Stimulated activated CD4-positive, alpha-beta T cell treated with anti-CD3 and anti-CD28 coated beads, Interleukin-4, amount 100 ng/mL, for 1 hour (primary cell): Measurements from ENCODE around the gene FOXJ3.

Experiments used
- DNase-seq: peaks from one replicate; pipeline ENCODE4 v3.0.0-alpha.2; 2020

Gene FOXJ3

DNA sequence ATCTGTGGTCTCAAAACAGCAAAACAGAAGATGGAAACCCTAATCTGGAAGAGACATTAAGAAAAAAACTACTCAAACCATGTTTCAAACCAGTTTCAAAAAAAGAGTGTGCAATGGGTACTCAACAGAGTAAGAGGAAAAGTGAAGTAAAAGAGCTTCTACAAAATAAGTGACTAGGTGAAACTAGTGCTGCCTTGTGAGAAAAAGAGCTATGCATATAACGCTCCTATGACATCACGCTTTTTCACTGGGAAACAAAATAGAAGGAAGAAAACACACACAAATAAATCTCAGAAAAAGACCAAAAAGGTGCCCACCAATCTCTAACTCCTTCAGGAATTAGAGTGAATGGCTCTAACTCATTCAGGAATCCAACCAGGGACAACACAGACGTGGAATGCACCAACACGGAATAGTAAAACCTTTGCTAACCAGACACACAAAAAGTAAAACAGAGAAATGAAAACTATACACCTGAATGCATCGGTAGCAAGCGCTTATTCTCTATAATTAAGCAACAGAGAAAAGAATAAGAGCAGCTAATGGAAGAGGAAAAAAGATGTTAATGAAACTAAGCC lies 1.3 kb downstream of the FOXJ3 start:
- DNase-seq = no peak

DNA sequence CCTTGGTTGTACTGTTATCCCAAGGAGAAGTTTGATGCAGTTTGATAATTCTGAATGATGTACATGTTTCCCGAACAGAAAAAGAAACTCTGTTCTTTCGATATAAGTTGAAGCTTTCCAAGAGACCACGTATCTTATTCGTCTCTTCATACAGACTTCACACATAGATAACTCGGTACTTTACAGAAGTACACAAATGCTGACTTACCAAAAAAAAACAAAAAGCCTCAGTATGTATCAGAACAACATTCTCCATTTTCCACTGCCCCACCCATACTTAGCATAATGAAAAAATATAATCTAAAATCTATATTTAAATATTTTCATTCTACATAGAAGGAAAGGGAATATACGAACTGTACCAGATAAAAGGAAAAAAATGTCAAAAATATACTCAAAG lies 2.2 kb downstream of the FOXJ3 start:
- DNase-seq = no peak

DNA sequence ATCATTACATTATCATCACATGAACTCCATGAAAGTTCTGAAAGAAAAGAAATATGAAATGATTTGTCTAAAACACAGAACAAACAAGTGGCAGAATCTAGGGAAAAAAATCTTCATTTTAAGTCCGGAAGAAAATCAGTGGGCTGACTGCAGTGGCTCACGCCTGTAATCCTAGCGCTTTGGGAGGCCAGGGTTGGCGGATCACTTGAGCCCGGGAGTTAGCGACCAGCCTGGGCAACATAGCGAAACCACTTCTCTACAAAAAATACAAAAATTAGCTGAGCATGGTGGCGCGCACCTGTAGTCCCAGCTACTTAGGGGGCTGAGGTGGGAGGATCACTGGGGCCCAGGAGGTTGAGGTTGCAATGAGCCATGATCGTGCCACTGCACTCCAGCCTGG lies 4.8 kb downstream of the FOXJ3 start:
- no peak for DNase-seq

DNA sequence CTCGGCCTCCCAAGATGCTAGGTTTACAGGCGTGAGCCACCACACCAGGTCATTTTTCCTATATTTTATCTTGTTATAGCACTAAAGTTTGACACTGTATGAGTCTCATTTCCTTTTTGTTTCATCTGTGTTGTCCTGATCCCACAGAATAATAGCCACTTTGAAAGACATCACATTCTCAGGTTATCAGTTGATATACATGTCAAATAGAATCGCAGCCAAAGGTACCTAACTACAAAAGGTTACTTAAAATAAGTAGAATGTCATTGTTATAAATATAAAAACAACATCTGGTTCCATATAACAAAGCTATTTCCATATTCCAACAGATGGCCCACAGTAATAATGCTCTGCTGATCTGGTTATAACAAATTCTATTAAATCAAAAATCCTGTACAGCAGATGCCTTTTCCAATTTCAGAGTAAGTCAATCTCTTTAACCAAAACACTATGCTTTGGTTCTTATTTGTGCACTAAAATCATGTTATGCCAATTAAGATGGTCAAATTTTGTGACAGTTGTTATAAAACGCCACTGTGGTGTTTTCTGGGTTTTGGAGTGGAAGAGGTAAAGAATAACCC lies 6.0 kb downstream of the FOXJ3 start:
- DNase-seq = no peak

DNA sequence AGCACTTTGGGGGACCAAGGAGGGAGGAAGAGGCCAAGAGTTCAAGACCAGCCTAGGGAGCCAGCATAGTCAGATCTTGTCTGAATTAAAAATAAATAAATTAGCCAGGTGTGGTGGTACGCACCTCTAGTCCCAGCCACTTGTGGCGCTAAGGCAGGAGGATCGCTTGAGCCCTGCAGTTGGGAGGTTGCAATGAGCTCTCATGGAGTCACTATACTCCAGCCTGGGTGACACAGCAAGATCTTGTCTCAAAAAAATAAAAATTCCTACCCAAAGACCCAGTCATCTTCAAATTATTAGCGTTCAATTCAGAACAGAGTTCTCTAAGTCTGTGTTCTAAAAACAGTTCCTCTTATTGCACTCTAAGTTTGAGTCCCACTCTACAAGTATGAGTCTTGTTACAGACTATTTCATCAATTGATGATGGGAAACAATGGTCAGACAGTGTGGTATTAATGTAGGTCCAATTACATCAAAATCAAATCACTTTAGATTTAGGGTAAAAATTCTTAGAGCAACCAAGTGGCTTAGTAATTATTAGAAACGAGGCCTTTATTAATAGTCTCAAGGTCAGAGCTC lies 6.9 kb downstream of the FOXJ3 start:
- DNase-seq = no peak

DNA sequence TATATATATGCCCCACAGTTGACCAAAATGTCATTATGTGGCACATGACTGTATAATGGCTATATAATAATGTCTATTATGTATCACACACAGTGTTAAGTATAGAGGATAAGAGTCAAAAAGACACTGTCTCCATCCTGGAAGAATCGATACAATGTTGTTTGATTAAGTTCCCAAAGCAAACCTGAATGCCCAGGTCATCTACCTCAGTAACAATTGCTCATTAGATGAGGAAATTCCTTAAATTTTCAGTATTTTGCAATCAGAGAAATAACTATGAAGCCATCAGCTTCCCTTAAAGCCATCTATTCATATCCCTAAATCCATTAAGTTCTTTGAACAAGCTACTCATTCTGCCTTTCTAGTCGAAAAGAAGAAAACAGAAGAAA lies 10.0 kb downstream of the FOXJ3 start:
- no peak for DNase-seq

DNA sequence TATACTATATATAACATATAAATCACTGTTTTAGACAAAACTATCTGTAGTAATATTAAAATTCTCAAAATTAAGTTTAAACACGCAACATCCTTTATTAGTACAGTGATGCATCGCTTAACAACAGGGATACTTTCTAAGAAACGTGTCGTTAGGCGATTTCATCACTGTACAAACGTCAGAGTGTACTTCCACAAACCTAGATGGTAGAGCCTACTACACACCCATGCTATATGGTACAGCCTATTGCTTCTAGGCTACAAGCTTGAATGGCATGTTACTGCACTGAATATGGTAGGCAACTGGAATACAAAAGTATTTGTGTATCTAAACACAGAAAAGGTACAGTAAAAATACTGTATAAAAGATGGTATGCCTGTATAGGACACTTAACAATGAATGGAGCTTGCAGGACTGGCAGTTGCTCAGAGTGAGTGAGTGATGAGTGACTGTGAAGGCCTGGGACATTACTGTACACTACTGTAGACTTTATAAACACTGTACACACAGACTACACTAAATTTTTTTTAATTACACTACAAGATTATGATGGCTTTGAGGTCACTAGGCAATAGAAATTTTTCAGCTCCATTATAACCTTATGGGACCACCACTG lies 10.5 kb downstream of the FOXJ3 start:
- DNase-seq = no peak

DNA sequence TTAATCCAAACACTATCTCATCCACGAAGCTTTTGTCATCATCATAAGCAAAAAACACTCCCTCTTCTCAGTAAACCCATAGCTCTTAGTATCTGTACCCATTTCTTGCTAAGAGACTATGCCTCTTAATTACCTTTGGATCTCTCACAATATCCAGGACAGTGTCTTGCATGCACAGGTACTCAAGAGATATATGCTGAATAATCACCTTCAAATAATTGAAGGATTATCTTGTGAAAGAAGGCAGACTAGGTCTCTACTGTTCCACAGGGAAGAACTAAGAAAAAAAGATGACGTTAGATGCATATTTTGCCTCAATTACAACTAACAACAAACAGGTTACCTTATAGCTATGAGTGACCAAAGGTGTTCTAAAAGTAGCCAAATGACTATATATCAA lies 11.5 kb downstream of the FOXJ3 start:
- DNase-seq = no peak

DNA sequence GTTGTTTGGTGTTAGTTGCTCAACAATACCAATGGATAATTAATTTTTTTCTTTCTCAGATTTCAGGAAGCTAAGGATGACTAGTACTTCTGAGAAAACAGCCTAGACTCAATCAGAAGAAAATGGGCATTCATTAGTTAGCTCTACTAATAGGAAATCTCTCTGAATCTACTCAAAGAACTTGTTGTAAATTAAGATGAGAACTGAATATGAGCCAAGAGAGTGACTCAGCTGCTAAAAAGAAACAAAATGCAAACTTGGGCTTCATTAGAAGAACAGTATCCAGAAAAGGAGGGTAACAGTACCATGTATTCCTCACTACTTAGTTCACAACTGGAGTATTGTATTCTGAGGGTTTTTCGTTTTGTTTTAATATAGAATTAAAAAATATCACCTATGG lies 12.5 kb downstream of the FOXJ3 start:
- no peak for DNase-seq

DNA sequence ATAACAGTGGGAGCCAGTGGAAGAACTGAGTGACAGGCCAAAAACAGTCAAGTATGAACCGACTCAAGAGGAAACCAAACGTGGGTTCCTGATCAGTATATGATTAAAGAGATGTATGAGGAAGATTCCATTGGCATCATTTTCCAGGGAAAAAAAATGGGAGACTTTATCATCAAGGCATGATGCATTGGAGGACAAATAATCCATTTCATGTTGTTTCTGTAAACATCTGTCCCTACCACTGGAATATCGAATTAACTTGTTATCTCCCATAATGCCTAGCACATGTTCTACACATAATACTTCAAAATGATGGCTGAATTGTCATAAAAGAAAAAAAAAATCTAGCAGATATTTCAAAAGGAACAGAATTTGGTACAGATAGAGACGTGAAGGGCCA lies 13.3 kb downstream of the FOXJ3 start:
- no peak for DNase-seq

DNA sequence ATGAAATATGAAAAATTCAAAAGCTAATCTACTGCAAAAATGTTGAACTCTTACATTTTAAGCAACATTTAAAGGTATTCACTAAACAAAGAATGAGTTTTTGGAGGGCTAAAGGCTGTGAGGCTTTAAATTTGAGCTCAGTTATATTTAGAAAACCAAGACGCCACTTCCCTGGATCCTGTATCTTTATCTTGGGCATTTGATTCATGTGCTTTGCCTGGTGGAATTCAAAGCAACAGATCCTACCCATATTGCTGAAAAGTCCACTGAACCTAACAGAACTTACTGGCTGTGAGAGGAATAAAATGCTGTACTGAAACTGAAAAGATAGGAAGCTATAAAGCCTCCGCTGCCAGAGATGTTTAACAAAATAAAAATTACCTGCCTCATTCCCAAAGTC lies 14.3 kb downstream of the FOXJ3 start:
- DNase-seq = no peak

DNA sequence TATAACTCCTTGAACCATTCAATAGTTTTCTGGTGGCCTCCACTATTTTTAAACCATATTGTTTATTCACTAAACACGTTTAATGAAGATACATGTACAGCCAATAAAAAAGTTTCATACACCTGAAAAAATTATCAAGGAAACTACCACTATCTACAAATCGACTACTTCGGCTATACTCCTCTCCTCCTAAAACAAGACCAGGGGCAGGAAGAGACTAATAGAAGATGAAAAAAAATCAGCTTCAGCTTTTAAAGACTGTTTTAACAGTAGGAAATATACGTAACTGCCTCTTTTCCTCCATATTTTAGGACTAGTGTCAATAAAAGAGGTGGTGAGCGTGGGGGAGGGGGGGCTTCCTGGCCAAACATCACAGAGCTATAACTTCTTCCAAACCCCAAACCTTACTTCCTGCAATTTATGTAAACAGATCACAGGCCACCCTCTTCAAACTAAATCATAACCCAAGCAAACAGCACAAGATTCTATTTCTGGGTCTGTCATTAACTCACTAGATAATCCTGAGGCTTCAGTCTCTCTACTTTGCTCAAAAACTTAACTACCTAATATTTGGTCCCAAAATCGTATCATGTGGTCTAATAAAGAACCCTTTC lies 15.1 kb downstream of the FOXJ3 start:
- DNase-seq = no peak

DNA sequence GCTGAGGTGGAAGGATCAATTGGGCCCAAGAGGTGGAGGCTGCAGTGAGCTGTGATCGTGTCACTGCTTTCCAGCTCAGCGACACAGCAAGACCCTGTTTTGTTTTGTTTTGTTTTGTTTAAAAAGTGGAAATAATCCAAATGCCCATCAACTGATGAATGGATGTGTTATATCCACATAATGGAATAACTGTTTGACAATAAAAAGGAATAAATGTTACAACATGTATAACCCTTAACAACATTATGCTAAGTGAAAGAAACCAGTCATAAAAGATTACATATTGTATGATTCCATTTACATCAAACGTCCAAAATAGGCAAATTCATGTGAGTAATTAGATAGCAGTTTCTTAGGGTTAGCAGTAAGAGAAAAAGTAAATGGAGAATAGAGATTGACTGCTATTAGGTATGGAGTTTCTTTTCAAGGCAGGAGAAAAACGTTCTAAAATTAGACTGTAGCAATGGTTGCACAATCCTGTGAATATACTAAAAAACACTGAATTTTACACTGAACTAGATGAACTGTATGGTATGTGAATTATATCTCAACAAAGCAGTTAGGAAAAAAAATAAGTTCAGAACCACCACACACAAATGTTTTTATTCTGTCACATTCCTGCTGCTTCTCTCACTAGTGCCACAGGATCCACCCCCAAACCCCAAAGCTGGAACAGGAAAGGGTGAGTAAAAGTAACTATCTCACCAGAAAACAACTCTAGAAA lies 15.7 kb downstream of the FOXJ3 start:
- DNase-seq = no peak

DNA sequence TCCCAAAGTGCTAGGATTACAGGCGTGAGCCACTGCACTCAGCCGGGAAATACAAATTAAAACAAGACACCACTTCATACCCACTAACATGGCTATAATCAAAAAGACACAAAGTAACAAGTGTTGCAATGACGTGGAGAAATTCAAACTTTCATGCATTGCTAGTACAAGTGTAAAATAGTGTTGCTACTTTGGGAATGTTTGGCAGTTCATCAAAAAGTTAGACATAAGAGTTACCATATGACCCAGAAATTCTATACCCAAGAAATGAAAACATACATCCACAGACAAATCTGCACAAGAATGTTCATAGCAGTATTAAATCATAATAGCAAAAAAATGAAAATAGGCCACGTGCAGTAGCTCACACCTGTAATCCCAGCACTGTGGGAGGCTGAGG lies 16.4 kb downstream of the FOXJ3 start:
- no peak for DNase-seq

DNA sequence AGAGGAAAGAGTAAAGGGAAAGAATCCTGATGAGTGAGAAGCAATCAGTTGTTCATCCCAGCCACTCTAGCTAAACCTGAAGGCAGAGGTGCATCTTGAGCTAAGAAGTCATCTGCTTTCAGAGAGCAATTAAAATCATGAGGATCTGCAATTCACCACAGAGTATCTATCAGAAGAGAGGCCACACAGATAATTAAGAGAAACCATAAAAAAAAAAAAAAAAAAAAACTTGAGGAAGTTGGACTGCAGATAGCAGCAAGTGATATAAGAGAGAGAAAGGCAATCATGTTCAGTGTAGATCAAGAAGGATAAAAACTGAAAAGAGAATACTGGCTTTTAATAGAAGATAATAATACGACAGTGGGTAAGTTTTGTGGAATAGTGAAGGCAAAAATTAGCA lies 17.7 kb downstream of the FOXJ3 start:
- DNase-seq = no peak

DNA sequence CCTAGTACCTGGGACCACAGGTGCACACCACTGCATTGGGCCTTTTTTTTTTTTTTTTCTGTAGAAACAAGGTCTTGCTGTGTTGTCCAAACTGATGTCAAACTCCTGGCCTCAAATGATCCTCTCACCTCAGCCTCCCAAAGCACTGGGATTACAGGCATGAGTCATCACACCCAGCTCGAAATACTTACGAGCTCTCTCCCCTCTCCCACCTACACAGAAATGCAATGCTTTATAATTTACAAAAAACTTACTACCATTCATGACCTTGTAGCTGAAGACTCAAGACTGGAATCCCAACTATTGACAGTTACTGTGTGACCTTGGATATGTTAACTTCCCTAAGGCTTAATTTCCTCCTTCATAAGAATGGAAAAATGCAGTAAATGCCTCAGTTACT lies 18.7 kb downstream of the FOXJ3 start:
- DNase-seq = no peak

DNA sequence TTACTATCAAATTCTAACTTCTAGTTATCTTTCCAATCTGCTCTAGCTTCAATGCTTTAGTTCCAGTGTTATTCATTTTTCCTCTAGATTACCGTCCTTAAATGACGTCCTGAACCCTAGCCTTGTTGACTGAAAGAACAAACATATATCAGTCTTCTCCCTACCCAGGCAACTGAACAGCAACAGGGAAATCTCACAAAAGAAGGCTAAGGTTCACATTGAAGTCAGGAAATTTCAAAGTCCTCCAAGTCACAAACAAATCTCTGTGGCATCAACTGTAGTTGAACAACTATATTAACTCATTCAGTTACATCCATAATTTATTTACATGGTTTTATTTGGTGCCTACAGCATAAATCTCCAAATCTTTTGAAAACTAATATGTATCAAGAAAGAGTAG lies 19.5 kb downstream of the FOXJ3 start:
- no peak for DNase-seq

DNA sequence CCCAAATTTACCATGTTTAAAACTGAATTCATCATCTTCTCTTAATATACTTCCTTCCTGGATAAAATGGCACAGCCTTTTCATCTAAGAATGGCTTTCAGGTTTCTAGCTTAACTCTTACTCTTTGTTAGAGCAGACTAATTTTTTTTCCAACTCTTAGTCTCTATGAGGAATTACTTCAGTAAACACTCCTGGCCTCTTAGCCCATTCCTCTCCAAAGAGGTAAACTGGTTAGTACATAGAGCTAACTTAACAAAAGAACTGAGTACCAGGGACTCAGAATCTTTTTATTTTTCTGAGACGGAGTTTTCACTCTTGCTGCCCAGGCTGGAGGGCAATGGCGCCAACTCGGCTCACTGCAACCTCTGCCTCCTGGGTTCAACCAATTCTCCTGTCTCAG lies 21.1 kb downstream of the FOXJ3 start:
- no peak for DNase-seq

DNA sequence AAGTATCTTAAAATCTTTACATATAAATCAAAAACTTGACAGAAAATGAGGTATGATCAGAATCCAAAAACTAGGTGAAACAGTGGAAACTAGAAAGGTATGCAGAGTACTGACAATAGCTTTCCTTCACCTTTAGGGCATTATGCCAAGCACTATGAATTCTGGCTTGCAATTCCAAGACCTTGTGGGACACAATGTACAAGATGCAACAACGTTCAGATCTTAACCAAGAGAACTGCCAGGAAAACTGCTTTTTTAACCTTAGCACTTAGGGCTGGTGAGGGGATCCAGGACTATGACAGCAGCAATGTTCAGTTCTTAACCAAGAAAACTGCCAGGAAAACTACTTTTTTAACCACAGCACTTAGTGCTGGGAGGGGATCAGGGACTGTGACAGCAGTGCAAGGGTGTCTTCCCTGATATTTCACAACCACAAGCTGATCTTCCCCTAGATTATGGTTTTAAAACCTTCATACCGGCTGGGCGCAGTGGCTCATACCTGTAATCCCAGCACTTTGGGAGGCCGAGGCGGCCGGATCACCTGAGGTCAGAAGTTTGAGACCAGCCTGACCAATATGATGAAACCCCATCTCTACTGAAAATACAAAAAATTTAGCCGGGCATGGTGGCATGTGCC lies 22.3 kb downstream of the FOXJ3 start:
- DNase-seq = no peak

DNA sequence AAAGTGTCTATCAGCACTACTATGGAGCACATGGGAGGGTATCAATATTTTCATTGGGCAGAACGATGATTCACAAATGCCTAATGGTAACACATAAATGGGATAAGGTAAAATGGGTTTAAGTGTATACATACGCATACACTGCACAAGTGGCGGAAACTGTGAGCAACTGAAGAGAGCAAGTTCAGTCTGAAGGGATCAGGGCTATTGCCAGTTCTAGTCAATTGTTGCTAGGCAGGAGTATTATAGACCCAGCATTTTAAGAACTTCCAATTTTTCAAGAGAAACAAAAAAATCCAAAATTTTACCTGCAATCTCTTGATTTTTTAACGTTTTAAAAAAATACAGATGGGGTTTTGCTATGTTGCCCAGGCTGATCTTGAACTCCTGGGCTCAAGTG lies 23.1 kb downstream of the FOXJ3 start:
- no peak for DNase-seq

DNA sequence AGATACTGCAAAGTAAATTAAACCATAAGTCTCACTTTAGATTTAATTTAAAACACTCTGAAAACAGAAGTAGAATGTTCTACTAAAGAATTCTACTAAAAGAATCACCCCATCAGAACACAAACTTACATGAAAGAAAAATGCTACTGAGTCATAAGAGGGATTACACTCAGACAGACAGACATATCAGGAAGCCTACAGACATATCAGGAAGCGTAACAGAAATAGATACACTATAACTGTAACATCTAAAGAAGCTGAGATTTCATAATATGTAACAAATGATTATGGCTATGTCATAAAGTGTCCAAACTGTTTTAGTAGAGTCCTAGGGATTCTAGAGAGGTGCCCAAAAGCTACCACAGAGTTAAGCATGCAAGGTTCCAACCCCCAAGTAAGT lies 23.9 kb downstream of the FOXJ3 start:
- no peak for DNase-seq

DNA sequence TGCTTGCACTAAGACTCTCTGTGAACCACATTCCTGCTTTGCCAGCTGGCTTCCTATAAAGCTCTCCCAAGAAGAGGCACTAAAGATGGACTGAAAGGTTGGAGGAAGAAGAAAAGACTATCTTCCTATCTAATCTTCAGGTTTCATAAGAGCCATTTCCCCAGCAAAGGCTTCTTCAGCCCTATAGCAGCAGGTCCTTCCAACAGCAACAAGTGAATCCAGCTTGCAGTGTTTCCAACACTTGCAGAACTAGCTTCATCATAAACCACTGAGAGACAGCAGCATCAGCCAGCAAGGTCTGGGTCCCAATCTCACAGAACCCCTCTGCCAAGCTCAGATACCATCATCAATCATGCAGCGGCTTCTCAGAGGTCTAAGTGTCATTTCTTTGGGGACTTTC lies 28.1 kb downstream of the FOXJ3 start:
- DNase-seq = no peak

DNA sequence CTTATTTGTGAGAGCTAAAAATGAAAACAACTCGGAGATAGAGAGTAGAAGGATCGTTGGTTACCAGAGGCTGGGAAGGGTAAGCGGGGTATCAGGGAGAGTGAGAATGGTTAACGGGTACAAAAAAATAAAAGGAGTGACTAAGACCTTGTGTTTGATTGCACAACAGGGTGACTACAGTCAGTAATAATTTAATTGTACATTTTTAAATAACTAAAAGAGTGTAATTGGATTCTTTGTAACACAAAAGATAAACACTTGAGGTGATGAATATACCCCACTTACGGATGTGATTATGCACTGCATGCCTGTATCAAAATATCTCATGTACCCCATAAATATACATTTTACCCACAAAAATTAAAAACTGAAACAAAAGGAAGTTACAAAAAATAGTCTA lies 29.4 kb downstream of the FOXJ3 start:
- no peak for DNase-seq
